CD4-positive, alpha-beta T cell treated with Interleukin-10 for 1 hour (primary cell): ENCODE measurements around the gene PPFIBP1.
"Not testable (repeated sequence)": the region's sequence is repeated elsewhere in the genome, so short reads cannot be mapped to it uniquely, and the experiment has no call there.

Source experiments
- DNase-seq: peaks from one replicate; pipeline ENCODE4 v3.0.0-alpha.2; 2020

Gene PPFIBP1

DNA sequence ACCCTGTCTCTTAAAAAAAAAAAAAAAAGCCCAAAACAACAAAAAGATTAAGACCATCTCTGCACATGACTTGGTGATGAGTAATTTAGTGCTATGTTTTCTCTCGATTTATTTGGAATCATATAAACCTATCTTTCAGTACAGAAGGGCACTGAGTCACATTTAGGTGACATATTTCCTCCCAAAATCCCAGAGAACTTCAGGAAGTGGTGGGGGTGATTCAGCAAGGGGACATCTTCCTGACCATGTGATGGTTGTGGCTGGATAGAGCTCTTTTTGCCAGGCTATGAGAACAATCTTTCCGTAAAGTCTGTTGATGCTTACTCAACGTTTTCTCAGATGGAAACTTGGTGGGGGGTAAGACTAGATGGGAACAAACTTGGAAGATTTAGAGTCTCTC is 50.0 kb downstream of the PPFIBP1 start:
- DNase-seq: no peak

- DNase-seq: no peak
Observed at GRCh38 chr12:27575090-27575761, 51.2 kb downstream of the PPFIBP1 start.

DNA sequence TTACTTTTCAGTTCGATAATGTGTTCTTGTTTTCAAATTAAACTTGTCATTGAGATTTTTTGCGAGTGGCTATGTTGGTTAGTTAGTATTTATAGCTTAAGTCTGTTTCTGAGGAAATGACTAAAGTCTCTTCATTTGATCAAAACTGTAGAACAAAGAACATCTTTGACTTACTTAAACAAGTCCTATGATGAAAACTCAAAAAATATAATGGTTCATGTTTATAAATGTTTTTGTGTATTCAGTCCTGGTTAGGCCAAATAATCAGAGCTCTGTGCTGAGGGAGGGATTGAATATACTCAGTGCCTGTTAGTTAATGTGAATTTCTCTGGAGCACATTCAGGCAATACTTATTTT is 51.7 kb downstream of the PPFIBP1 start:
- DNase-seq: no peak

- no peak for DNase-seq
Observed at GRCh38 chr12:27576667-27577347, 52.8 kb downstream of the PPFIBP1 start.

- DNase-seq: no peak
Observed at GRCh38 chr12:27577688-27578087, 53.7 kb downstream of the PPFIBP1 start.

DNA sequence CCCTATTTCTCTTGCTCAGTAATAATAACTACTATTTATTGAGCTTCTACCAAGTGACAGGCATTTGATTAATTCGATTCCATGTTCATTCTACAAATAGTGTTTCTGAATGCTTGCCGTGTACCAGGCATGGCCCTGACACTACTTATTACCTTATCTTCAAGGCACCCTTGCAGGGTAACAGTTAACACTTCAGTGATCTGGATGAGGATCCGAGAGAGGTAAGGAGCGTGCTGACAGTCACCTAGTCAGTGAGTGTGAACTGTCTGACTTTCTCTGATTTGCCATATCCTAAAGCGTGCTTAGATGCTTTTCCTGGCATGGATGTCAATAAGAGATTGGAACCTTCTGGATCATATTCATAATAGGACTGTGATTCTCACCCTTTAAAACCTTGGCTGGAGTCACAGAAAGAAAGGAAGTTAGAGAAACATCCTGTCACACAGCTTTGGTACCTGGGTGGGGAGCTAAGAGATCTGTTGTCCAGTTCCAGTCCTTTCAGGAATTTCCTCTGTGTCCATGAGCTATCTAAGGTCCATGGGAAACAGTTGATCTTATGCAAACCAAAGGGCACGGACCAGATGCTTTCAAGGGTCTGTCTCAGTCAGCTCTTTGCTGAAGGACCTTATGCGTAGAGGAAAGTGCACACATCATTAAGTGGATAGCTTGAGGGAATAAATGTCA is 54.8 kb downstream of the PPFIBP1 start:
- no peak for DNase-seq

DNA sequence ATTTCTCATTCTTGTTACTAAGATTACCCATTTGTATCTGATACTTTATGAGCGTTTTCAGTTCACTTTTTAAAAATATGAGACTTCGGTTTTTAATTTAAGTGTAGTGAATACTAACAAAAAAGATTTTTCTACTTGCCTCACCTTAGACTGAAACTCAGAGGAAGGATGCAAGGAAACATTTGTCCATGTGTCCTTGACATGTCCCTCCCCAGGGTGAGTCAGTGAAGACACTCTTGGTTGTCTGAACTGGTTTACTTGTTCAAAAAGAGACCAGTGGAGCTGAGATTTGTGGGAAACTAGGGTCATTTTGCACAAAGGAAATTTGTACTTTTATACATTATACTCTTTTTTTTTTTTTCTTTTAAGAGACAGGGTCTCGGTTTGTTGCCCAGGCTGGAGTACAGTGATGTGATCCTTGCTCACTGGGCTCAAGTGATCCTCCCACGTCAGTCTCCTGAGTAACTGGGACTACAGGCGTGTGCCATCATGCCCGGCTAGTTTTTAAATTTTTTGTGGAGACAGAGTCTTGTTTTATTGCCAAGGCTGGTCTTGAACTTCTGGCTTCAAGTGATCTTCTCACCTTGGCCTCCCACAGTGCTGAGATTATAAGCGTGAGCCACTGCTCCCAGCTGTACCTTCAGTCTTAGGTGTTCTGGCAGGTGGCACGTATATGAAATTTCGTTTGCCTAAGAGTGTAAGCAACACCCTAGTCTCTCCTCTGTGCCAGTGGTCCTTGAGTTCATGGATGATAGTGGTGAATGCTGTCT is 56.7 kb downstream of the PPFIBP1 start:
- DNase-seq: no peak

- not testable (repeated sequence) for DNase-seq
Observed at GRCh38 chr12:27581331-27581671, 57.3 kb downstream of the PPFIBP1 start.

DNA sequence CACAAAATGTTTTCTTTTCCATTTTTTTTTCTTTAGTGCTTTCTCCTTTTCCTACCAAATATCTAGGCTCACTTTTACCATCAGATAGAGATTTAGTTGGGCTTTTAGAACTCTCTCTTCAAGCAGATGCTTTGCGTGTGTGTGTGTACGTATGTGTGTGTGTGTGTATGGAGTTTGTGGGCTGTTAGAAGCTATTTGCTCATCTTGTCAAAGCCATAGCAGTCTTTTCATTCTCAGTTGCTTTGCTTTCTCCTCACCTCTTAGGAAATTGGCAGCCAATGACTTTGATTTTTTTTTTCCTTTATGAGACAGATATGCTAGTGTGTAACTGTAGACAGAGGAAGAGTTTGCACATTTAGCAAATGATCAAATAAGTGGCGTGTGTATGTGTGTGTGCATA is 57.8 kb downstream of the PPFIBP1 start:
- DNase-seq: not testable (repeated sequence)

- not testable (repeated sequence) for DNase-seq
Observed at GRCh38 chr12:27582445-27582844, 58.4 kb downstream of the PPFIBP1 start.

GRCh38 chr12:27583057-27583797 is 59.2 kb downstream of the PPFIBP1 start:
- no peak for DNase-seq

GRCh38 chr12:27583981-27584380 is 60.0 kb downstream of the PPFIBP1 start:
- DNase-seq: no peak

GRCh38 chr12:27585739-27586265 is 61.8 kb downstream of the PPFIBP1 start:
- DNase-seq: no peak

GRCh38 chr12:27588075-27588730 is 64.2 kb downstream of the PPFIBP1 start:
- DNase-seq: not testable (repeated sequence)

DNA sequence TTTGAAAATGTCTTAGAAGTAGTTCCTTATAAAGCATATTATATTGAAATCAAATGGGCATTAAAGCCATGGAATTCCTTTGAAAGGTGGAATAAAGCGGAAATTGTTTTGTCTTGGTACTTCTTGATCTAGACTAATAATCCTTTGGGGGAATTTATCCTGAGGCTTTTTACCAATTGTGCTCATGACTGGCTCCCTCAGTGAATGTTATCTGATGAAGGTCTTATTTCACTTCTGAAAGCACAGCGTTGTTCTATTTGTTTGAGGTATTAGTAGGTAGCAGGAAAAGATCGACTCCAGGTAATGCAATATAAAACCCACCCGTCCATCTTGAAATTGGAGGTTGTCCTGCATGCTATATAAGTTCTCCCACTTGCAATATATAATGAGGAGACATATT is 64.8 kb downstream of the PPFIBP1 start:
- no peak for DNase-seq

DNA sequence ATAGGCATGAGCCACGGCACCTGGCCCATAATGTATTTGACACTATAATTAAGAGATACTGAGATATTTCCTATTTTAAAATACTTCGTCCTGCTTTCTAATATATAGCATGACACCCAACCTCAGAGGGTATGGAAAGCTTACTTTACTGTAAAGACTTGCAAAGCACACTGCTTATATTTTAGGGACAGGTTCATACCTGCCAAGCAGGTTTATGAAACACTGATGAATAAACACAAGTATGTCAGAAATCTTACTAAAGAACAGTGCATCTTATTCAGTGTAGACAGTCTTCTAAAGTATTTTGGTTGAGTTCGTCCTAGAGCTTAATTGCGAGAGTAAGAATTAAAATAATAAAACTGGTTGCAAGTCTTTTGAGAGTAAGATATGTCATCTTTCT is 65.4 kb downstream of the PPFIBP1 start:
- no peak for DNase-seq

- DNase-seq: not testable (repeated sequence)
Observed at GRCh38 chr12:27591698-27592097, 67.7 kb downstream of the PPFIBP1 start.

- DNase-seq: no peak
Observed at GRCh38 chr12:27592548-27592947, 68.5 kb downstream of the PPFIBP1 start.

DNA sequence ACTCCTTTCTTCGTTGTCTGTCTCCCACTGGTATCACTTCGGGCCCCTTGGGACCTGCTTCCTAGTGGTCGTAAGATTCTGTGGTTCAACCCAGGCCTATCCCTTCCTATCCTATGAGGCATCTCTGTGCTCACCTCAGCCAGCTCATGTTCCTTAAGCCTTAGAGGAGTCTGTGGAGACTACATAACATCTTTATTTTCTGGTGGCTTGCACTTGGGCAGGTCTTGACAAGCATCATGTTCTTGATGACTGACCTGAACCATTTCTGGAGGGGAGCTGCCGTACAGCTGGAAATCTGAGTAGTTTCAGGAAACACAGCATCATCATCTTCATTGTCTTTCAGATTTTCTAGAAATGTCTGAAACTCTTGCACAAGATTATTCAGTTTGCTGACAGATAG is 69.3 kb downstream of the PPFIBP1 start:
- no peak for DNase-seq

DNA sequence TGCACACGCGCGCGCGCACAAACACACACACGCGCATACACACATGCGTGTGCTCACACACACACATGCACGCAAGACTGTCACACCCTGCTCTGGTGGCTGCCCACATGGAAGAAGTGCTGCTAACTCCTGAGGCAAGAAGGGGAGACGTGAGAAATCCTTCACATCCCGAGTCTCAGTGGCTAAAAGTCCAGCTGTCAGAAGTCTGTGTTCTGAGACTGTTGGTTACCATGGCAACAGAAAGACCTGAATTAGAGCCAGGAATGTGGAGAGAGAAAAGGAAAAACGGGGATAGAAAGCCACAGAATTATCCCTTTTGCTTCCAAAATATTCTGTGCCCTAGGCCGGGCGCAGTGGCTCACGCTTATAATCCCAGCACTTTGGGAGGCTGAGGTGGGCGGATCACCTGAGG is 71.2 kb downstream of the PPFIBP1 start:
- no peak for DNase-seq

DNA sequence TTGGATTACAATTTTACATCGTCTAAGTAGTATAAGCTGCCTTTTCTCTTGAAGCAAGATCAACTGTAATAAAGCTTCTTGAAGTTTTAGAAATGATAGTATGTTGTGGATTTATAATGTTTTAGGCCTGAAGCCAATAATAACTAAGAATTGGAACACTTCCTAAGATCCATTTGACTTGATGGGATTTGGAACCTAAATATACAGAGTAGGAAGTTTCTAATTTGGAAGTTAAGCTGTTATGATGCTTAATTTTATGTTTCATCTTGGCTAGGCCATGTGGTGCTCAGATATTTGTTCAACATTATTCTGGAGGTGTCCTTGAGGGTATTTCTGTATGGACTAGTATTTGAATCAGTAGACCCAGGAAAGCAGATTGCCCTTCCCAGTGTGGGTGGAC is 74.9 kb downstream of the PPFIBP1 start:
- not testable (repeated sequence) for DNase-seq
